Skin epidermis (tissue), 12 donors: Measurements from ENCODE around the gene TCP11L2.
"Not testable (repeated sequence)": the region's sequence is repeated elsewhere in the genome, so short reads cannot be mapped to it uniquely, and the experiment has no call there.

Experiments used
- H3K27ac ChIP-seq, 21 experiments: fragments of 200-600 bp; sonication (generic) in 11 of 21; one replicate each; pipeline ENCODE4 v1.5.0; 2020; ENCODE audit warnings: mild to moderate bottlenecking in 3 of 21, inconsistent platforms in 2 of 21, moderate library complexity in 2 of 21
- H3K4me3 ChIP-seq, 7 experiments: fragments of 200-600 bp; sonication (generic) in 2 of 7; one replicate each; pipeline ENCODE4 v1.5.0; 2020; ENCODE audit warnings: inconsistent platforms in 2 of 7, mild to moderate bottlenecking in 2 of 7, moderate library complexity in 1 of 7

The TCP11L2 gene

GRCh38 chr12:106378788-106379187 lies 76.3 kb downstream of the TCP11L2 start:
- no peak overlapping the region for H3K4me3 ChIP-seq
- no peak overlapping the region for H3K27ac ChIP-seq

- no peak overlapping the region for H3K4me3 ChIP-seq
- no peak overlapping the region for H3K27ac ChIP-seq
Observed at GRCh38 chr12:106380954-106381353, 78.4 kb downstream of the TCP11L2 start.

GRCh38 chr12:106381866-106382265 lies 79.3 kb downstream of the TCP11L2 start:
- not testable (repeated sequence) for H3K27ac ChIP-seq, H3K4me3 ChIP-seq

GRCh38 chr12:106386813-106387535 lies 84.4 kb downstream of the TCP11L2 start:
- Histone ChIP-seq H3K27ac (no peak overlapping the region), H3K4me3 (no peak overlapping the region)

- Histone ChIP-seq H3K27ac (no peak overlapping the region), H3K4me3 (no peak overlapping the region)
Observed at GRCh38 chr12:106387848-106388377, 85.4 kb downstream of the TCP11L2 start.

- H3K27ac ChIP-seq = no peak overlapping the region
- H3K4me3 ChIP-seq = no peak overlapping the region
Observed at GRCh38 chr12:106389151-106389550, 86.6 kb downstream of the TCP11L2 start.

GRCh38 chr12:106392759-106393158 lies 90.2 kb downstream of the TCP11L2 start:
- Histone ChIP-seq H3K27ac (no peak overlapping the region), H3K4me3 (no peak overlapping the region)
